Right lobe of liver (tissue), 6 donors: Measurements from ENCODE around the gene CD59. TPM values are rescaled to one million over a fixed set of nuclear protein-coding genes. Genes with fewer than 3 reads are reported as not detected.
"Not testable (repeated sequence)": the region's sequence is repeated elsewhere in the genome, so short reads cannot be mapped to it uniquely, and the experiment has no call there.

Source experiments
- ATAC-seq, 4 donors: fragments of 200-7000 bp; cut with Tn5 transposase; one replicate each; pipeline ENCODE4 v1.9.1; 2020; ENCODE audit warnings: mild to moderate bottlenecking in 4 of 4, moderate library complexity in 4 of 4
- DNase-seq, 3 donors: peaks; one replicate each; pipeline ENCODE4 v3.0.0-alpha.2; 2020
- H3K27ac ChIP-seq, 3 donors: fragments of 200-600 bp; one replicate each; pipeline ENCODE4 v1.8.0; 2022
- H3K27me3 ChIP-seq, 2 donors: fragments of 200-600 bp; one replicate each; pipeline ENCODE4 v1.8.0; 2022
- H3K36me3 ChIP-seq, 4 donors: fragments of 200-600 bp; sonication (generic) in 1 of 4; one replicate each; pipeline versions ENCODE4 v1.5.1 to v1.8.0; 2017 to 2022; ENCODE audit warnings: control low read depth in 1 of 4
- H3K4me1 ChIP-seq, 4 donors: fragments of 200-600 bp; sonication (generic) in 1 of 4; one replicate each; pipeline versions ENCODE4 v1.5.1 to v1.8.0; 2017 to 2022; ENCODE audit warnings: control low read depth in 1 of 4
- H3K4me3 ChIP-seq, 3 donors: fragments of 200-600 bp; one replicate each; pipeline ENCODE4 v1.8.0; 2022
- H3K9me3 ChIP-seq, 4 donors: fragments of 200-600 bp; sonication (generic) in 1 of 4; one replicate each; pipeline versions ENCODE4 v1.5.1 to v1.8.0; 2017 to 2022; ENCODE audit warnings: control low read depth in 1 of 4
- POLR2A ChIP-seq: fragments of 450-650 bp; IDR thresholded peaks from one replicate; pipeline ENCODE4 v1.6.1; 2017; ENCODE audit warnings: antibody characterized with exemption, mild to moderate bottlenecking
- WGBS: methylation state at CpG from one replicate; pipeline ENCODE4 v1.1.6; 2018; ENCODE audit warnings: low coverage, low lambda C conversion rate; ENCODE audit not compliant: insufficient coverage; ENCODE audit errors: missing lambda C conversion rate; 5-methylcytosine and 5-hydroxymethylcytosine counted together
- intact Hi-C, 2 donors: fragments of 100-400 bp; cut with DNase I; formaldehyde crosslinking; loops; one replicate each; pipeline versions ENCODE4 v1.11.2 to v1.14.1; 2022
- total RNA-seq, 6 experiments: library from RNA; depleted of rRNA in 2 of 6; stranded (reverse); fragments of >200 nt in 2 of 6; fragmentation: NEBNext Ultra II Directional in 3 of 6; extraction: Animal tissue kit (Norgen Biotek cat#: 25700) in 3 of 6; gene quantifications; one replicate each; pipeline versions ENCODE4 v1.1.0 to v1.2.4, GENCODE V29; 2016 to 2023
- TF ChIP-seq, protein P1 (sequence below), 4 donors: fragments of 200-600 bp in 3 of 4; fragments of 450-650 bp in 1 of 4; IDR thresholded peaks; one replicate each; pipeline versions ENCODE4 v1.5.1 to v1.8.0; 2016 to 2022; ENCODE audit warnings: antibody characterized with exemption in 4 of 4, mild to moderate bottlenecking in 2 of 4
- donor health status: DM: no; HTN: yes; CAD: no.
- donor health status: DM: no; HTN: no; CAD: no.
- donor health status: DM: no; HTN: no; CAD: no.
- donor health status: DM: no; HTN: yes; CAD: no.
- donor health status: DM: no; HTN: yes; CAD: no.

The CD59 gene
- total RNA-seq, 6 experiments from 2014 or later, result 145 to 314 (median 197) TPM

GRCh38 chr11:33713151-33713855, 22.9 kb downstream of the CD59 start:
- DNase-seq (no peak), ATAC-seq (peak; percentile 61 to 83 (median 72))
- Histone ChIP-seq H3K27me3 (no peaks in the 10 kb centered on the region), H3K36me3 (peaks cover 0 to 41% (median 12%) of the 10 kb centered on the region in 4 donors), H3K9me3 (no peaks in the 10 kb centered on the region), H3K4me3 (no peak overlapping the region), H3K4me1 (peaks cover 0 to 30% (median 7%) of the 10 kb centered on the region in 4 donors), H3K27ac (peak overlapping the region in 2 of 3 donors; percentile 3 to 59)
- WGBS, result 41% methylated on average over 5 of the region's 5 CpGs
- intact Hi-C loops, result no loop called here
- TF ChIP-seq POLR2A, result no peak
- TF ChIP-seq, protein P1, sequence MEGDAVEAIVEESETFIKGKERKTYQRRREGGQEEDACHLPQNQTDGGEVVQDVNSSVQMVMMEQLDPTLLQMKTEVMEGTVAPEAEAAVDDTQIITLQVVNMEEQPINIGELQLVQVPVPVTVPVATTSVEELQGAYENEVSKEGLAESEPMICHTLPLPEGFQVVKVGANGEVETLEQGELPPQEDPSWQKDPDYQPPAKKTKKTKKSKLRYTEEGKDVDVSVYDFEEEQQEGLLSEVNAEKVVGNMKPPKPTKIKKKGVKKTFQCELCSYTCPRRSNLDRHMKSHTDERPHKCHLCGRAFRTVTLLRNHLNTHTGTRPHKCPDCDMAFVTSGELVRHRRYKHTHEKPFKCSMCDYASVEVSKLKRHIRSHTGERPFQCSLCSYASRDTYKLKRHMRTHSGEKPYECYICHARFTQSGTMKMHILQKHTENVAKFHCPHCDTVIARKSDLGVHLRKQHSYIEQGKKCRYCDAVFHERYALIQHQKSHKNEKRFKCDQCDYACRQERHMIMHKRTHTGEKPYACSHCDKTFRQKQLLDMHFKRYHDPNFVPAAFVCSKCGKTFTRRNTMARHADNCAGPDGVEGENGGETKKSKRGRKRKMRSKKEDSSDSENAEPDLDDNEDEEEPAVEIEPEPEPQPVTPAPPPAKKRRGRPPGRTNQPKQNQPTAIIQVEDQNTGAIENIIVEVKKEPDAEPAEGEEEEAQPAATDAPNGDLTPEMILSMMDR (IDR thresholded peaks at IDR 0.05), result no peak

DNA sequence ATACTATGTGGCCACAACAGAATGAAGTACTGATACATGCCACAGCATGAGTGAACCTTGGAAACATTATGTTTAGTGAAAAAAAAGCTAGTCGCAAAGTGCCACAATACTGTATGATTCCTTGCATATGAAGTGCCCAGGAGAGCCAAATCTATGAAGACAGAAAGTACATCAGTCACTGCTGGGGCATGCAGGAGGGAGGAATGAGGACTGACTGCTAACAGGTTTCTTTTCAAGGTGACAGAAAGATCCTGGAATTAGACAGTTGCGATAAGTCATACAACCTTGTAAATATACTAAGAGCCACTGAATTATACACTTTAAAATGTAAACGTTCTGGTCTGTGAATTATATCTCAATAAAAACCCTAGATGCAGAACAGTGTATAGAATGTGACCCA, 23.8 kb downstream of the CD59 start:
- intact Hi-C loops, result no loop called here
- DNase-seq, result no peak
- WGBS, result 74% methylated on average over 3 of the region's 3 CpGs
- peak overlapping the region in 1 of 3 donors; percentile 3 for H3K27ac ChIP-seq
- H3K4me3 ChIP-seq, result no peak overlapping the region
- H3K27me3 ChIP-seq, result no peaks in the 10 kb centered on the region
- no peak for TF ChIP-seq POLR2A
- ATAC-seq, result no peak
- no peaks in the 10 kb centered on the region for H3K9me3 ChIP-seq
- H3K36me3 ChIP-seq, result peaks cover 0 to 40% (median 10%) of the 10 kb centered on the region in 4 donors
- peaks cover 0 to 38% (median 7%) of the 10 kb centered on the region in 4 donors for H3K4me1 ChIP-seq

DNA sequence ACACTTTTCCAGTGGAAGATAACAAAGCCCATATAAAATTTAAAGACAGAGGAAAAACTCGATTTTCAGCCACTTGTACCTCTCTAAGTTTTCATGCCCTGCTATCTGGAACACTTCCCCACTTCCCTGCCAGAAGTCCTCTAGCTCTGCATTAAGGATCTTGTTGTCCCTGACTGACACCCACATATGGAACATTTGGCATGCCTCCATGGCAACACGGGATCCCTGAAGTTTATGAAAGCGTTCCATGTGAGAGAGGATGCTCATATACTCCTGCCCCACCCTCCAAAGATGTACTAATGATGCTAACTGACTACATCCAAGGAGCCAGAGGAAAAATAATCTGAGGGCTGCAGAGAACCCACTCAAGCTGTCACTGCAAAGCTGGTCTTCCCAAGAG, 26.8 kb downstream of the CD59 start:
- Histone ChIP-seq H3K4me1 (peaks cover 0 to 66% (median 10%) of the 10 kb centered on the region in 4 donors), H3K27ac (no peak overlapping the region), H3K27me3 (no peaks in the 10 kb centered on the region), H3K36me3 (peaks cover 0 to 27% (median 7%) of the 10 kb centered on the region in 4 donors), H3K9me3 (no peaks in the 10 kb centered on the region), H3K4me3 (no peak overlapping the region)
- DNase-seq, result no peak
- WGBS, result 90% methylated on average over 3 of the region's 3 CpGs
- no peak for TF ChIP-seq POLR2A
- TF ChIP-seq, protein P1 (IDR thresholded peaks at IDR 0.05), result no peak
- intact Hi-C loops, result no loop called here
- no peak for ATAC-seq

DNA sequence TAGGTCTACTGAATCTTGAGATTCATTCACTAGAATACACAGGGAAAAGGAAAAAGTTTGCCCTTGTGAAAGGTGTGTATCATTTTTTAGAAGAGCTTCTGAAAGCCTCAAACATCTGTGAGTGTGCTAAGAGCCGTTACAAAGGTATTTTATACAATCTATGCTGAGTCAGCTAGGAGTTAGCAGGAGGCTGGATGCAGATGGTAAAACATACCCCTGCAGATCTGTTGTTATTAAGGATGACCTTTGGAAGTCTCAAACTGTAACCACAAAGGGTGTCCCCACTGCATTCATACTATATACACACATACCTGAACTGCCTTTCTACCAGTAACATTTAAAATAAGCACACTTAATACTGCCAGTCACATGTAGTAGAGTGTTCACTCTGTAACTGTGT, 27.2 kb downstream of the CD59 start:
- DNase-seq (no peak), ATAC-seq (no peak)
- intact Hi-C loops, result no loop called here
- Histone ChIP-seq H3K36me3 (peaks cover 0 to 27% (median 7%) of the 10 kb centered on the region in 4 donors), H3K4me1 (peaks cover 0 to 66% (median 7%) of the 10 kb centered on the region in 4 donors), H3K27ac (peak overlapping the region in 2 of 3 donors; percentile 67 to 75), H3K4me3 (no peak overlapping the region), H3K27me3 (no peaks in the 10 kb centered on the region), H3K9me3 (no peaks in the 10 kb centered on the region)
- TF ChIP-seq, protein P1 (IDR thresholded peaks at IDR 0.05), result no peak
- no peak for TF ChIP-seq POLR2A
- WGBS, result 100% methylated on average over 1 of the region's 1 CpG

DNA sequence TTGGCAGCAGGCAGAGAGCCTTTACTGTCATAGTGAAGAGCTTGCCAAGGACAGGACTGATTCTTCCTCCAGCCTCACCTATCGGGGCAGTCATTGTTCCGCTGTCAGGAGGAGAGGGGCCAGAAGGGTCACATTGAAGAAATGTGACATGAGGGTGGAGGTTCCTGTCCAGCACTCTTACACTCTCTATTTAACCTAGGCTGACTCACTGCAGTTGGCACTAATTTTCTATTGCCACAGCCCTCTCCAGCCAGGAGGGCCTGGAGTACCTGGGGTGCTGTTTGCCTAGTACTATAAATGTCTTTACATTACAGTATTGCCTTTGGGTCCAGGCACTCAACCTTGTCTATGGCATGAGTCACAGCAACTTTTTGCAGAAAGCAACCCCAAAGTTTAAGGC, 28.4 kb downstream of the CD59 start:
- Histone ChIP-seq H3K4me1 (peaks cover 0 to 66% (median 5%) of the 10 kb centered on the region in 4 donors), H3K36me3 (peaks cover 0 to 24% (median 7%) of the 10 kb centered on the region in 4 donors), H3K27ac (peak overlapping the region in 2 of 3 donors; percentile 67 to 75)
- no CpG with 5 or more reads among the region's 2 CpGs for WGBS
- intact Hi-C loops, H3K9me3 ChIP-seq, H3K4me3 ChIP-seq, H3K27me3 ChIP-seq: not testable (repeated sequence)
- DNase-seq (peak in 1 of 3 donors; percentile 40), ATAC-seq (peak; percentile 47 to 78 (median 69))
